NCI-H1105 (cell line): Measurements from ENCODE around the gene COL3A1.

Source experiments
- DNase-seq: peaks from one replicate; lab custom pipeline; 2025; lab: John Stamatoyannopoulos, UW

The COL3A1 gene

GRCh38 chr2:189016311-189016861 lies 42.2 kb downstream of the COL3A1 start:
- DNase-seq = no peak

- no peak for DNase-seq
Measured at GRCh38 chr2:189018631-189019030, 44.5 kb downstream of the COL3A1 start.

GRCh38 chr2:189020179-189020578 lies 46.0 kb downstream of the COL3A1 start:
- DNase-seq = no peak

GRCh38 chr2:189022053-189022481 lies 47.9 kb downstream of the COL3A1 start:
- DNase-seq = no peak

GRCh38 chr2:189022492-189022891 lies 48.3 kb downstream of the COL3A1 start:
- no peak for DNase-seq

GRCh38 chr2:189024901-189025618 lies 50.9 kb downstream of the COL3A1 start:
- DNase-seq = no peak

- DNase-seq = no peak
Measured at GRCh38 chr2:189037518-189037917, 63.3 kb downstream of the COL3A1 start.

GRCh38 chr2:189045836-189046235 lies 71.7 kb downstream of the COL3A1 start:
- no peak for DNase-seq

- no peak for DNase-seq
Measured at GRCh38 chr2:189046320-189046719, 72.1 kb downstream of the COL3A1 start.

GRCh38 chr2:189047171-189047888 lies 73.2 kb downstream of the COL3A1 start:
- DNase-seq = no peak

GRCh38 chr2:189048189-189048588 lies 74.0 kb downstream of the COL3A1 start:
- DNase-seq = no peak

- no peak for DNase-seq
Measured at GRCh38 chr2:189049709-189050164, 75.6 kb downstream of the COL3A1 start.

- DNase-seq = no peak
Measured at GRCh38 chr2:189050165-189050712, 76.1 kb downstream of the COL3A1 start.

GRCh38 chr2:189056200-189057106 lies 82.3 kb downstream of the COL3A1 start:
- no peak for DNase-seq

- DNase-seq = no peak
Measured at GRCh38 chr2:189057316-189057715, 83.1 kb downstream of the COL3A1 start.

- no peak for DNase-seq
Measured at GRCh38 chr2:189060096-189060642, 86.0 kb downstream of the COL3A1 start.
